Activated B cell treated with CpG ODN at 0.5 μM for 24 hours (primary cell): ENCODE data around the gene ENDOD1. TPM values are rescaled to one million over a fixed set of nuclear protein-coding genes. Genes with fewer than 3 reads are reported as not detected.

Experiments used
- ATAC-seq: fragments of 200-7000 bp; cut with Tn5 transposase; one replicate; pipeline ENCODE4 v1.10.0; 2021; ENCODE audit warnings: low read depth, mild to moderate bottlenecking, moderate library complexity
- CTCF ChIA-PET: fragments of 350-600 bp; sonication (Branson Sonifier 250); formaldehyde crosslinking; loops from one replicate; lab custom pipeline; 2021; ENCODE audit warnings: antibody characterized with exemption; lab: Charles Lee
- POLR2A ChIA-PET: fragments of 350-600 bp; sonication (Branson Sonifier 250); formaldehyde crosslinking; loops from one replicate; lab custom pipeline; 2021; ENCODE audit warnings: antibody characterized with exemption; lab: Charles Lee
- DNase-seq: peaks from one replicate; pipeline ENCODE4 v3.0.0; 2022
- H3K27ac Mint-ChIP-seq: one replicate; pipeline ENCODE4 v1.8.0; 2020; ENCODE audit warnings: mixed read lengths
- H3K27me3 Mint-ChIP-seq: one replicate; pipeline ENCODE4 v1.8.0; 2021; ENCODE audit warnings: mixed read lengths
- H3K36me3 Mint-ChIP-seq: one replicate; pipeline ENCODE4 v1.8.0; 2021; ENCODE audit warnings: low read depth, mixed read lengths
- H3K4me1 Mint-ChIP-seq: one replicate; pipeline ENCODE4 v1.8.0; 2021; ENCODE audit warnings: mixed read lengths
- H3K4me3 Mint-ChIP-seq: one replicate; pipeline ENCODE4 v1.8.0; 2020; ENCODE audit warnings: mild to moderate bottlenecking, mixed read lengths
- H3K9me3 Mint-ChIP-seq: one replicate; pipeline ENCODE4 v1.8.0; 2020; ENCODE audit warnings: mixed read lengths
- CTCF ChIP-seq: fragments of 200-600 bp; IDR thresholded peaks from one replicate; pipeline ENCODE4 v1.8.0; 2022; ENCODE audit warnings: antibody characterized with exemption, mild to moderate bottlenecking
- intact Hi-C: fragments of 100-400 bp; cut with micrococcal nuclease; formaldehyde crosslinking; loops from one replicate; pipeline ENCODE4 v1.15.1; 2024
- total RNA-seq: library from RNA; stranded (reverse); gene quantifications from 2 replicates; pipeline ENCODE4 v1.2.3, GENCODE V29; 2022

ENDOD1 gene, protein sequence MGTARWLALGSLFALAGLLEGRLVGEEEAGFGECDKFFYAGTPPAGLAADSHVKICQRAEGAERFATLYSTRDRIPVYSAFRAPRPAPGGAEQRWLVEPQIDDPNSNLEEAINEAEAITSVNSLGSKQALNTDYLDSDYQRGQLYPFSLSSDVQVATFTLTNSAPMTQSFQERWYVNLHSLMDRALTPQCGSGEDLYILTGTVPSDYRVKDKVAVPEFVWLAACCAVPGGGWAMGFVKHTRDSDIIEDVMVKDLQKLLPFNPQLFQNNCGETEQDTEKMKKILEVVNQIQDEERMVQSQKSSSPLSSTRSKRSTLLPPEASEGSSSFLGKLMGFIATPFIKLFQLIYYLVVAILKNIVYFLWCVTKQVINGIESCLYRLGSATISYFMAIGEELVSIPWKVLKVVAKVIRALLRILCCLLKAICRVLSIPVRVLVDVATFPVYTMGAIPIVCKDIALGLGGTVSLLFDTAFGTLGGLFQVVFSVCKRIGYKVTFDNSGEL
- 9.5 and 9.8 TPM in 2 replicates for total RNA-seq

DNA sequence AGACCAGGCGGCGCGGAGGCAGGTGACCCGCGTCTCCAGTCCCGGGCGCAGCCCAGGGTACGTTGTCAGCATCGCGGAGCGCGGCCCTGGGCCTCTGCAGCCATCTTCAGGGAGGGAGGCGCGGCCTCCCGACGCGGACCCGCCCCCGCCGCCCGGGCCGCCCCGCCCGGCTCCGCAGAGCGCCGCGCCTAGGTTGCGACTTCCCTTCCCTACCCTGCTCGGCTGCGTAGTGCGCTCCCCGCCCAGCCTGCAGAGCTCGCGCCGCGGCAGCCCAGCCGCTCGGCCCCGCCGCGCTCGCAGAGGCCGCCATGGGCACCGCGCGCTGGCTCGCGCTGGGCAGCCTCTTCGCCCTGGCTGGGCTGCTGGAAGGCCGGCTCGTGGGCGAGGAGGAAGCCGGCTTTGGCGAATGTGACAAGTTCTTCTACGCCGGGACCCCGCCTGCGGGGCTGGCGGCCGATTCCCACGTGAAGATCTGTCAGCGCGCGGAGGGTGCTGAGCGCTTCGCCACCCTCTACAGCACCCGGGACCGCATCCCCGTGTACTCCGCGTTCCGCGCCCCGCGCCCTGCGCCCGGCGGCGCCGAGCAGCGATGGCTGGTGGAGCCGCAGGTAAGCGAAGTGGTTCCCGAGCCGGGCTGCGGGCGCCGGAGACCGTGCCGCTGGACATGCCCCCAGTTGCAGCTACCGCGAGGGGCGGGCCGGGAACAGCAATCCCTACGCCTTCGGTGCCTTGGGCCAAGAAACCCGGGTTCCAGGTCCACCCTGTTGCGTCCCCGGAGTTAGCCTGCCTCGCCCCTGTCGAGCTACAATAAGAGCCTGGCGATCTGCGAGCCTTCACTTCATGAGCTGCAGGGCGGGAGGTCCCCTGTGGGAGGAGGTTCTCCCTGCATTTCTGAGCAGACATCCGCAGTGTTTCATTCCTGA lies at the start of gene ENDOD1:
ENDOD1 (plus strand) TSS at position 227 of the 923 bp plus-strand sequence; CDS start at position 309, 82 bp downstream.
- H3K4me3 Mint-ChIP-seq = peak within 1 kb of the TSS; percentile 92
- POLR2A ChIA-PET = interaction anchor here (0.6 to 4.9 kb wide), 20 partner anchors 12 to 1165 kb away, joined by 3 to 89 read pairs (median 4); partner anchors contain the start of genes CWC15, FAM76B, KDM4D and SESN3
- H3K27ac Mint-ChIP-seq = peak within 1 kb of the TSS; percentile 94
- DNase-seq (peak; percentile 88), ATAC-seq (peak; percentile 93)
- CTCF ChIA-PET = interaction anchor here (1.0 to 9.7 kb wide), 5 partner anchors 19 to 700 kb away, joined by 3 to 138 read pairs (median 5); partner anchors contain the start of genes CEP57, FAM76B and SRSF8
- H3K4me1 Mint-ChIP-seq = peaks cover 56% of the 10 kb centered on the region
- H3K9me3 Mint-ChIP-seq = no peaks in the 10 kb centered on the region
- H3K27me3 Mint-ChIP-seq = no peaks in the 10 kb centered on the region
- H3K36me3 Mint-ChIP-seq = no peaks in the 10 kb centered on the region
- no peak for TF ChIP-seq CTCF
- intact Hi-C loops = loop anchor here (1.0 to 5.0 kb wide), 8 partner anchors 19 to 699 kb away; partner anchors contain the start of genes CWC15, FAM76B, KDM4D and SESN3

GRCh38 chr11:95042239-95042638 lies 47.4 kb upstream of the ENDOD1 start:
- Mint-ChIP-seq H3K36me3 (no peaks in the 10 kb centered on the region), H3K4me1 (no peaks in the 10 kb centered on the region), H3K9me3 (no peaks in the 10 kb centered on the region), H3K27me3 (peaks cover 26% of the 10 kb centered on the region), H3K27ac (no peak overlapping the region), H3K4me3 (no peak overlapping the region)
- DNase-seq (no peak), ATAC-seq (no peak)
- ChIA-PET POLR2A (no interaction called here), CTCF (no interaction called here)
- TF ChIP-seq CTCF = no peak
- intact Hi-C loops = no loop called here

GRCh38 chr11:95042906-95043305 lies 46.7 kb upstream of the ENDOD1 start:
- DNase-seq (no peak), ATAC-seq (no peak)
- intact Hi-C loops = no loop called here
- ChIA-PET POLR2A (no interaction called here), CTCF (no interaction called here)
- H3K4me1 Mint-ChIP-seq = no peaks in the 10 kb centered on the region
- H3K27ac Mint-ChIP-seq = no peak overlapping the region
- TF ChIP-seq CTCF = no peak
- H3K4me3 Mint-ChIP-seq = no peak overlapping the region
- H3K27me3 Mint-ChIP-seq = peaks cover 26% of the 10 kb centered on the region
- no peaks in the 10 kb centered on the region for H3K36me3 Mint-ChIP-seq
- H3K9me3 Mint-ChIP-seq = no peaks in the 10 kb centered on the region

DNA sequence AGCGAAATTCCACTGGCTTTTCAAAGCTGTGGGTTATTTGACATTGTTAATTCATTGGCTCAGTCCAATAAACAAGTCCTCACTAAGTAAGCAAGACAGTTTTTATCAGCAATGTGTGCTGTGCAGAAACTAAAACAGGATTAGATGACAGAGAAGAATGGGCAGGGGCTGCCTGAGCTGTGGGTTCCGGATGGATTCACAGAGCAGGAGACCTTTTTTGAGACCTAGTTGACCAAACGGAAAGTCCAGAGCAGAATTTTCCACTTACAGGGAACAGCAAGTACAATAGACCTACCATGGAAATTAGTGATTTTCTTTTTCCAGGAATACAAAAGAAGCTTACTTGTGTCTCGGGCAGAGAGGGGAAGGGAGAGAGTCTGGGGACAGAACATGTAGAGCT lies 45.6 kb upstream of the ENDOD1 start:
- no peaks in the 10 kb centered on the region for H3K36me3 Mint-ChIP-seq
- peaks cover 23% of the 10 kb centered on the region for H3K27me3 Mint-ChIP-seq
- H3K9me3 Mint-ChIP-seq = no peaks in the 10 kb centered on the region
- no peak for ATAC-seq
- H3K27ac Mint-ChIP-seq = no peak overlapping the region
- no peaks in the 10 kb centered on the region for H3K4me1 Mint-ChIP-seq
- no peak for DNase-seq
- intact Hi-C loops = no loop called here
- POLR2A ChIA-PET = no interaction called here
- CTCF ChIA-PET = no interaction called here
- TF ChIP-seq CTCF = no peak
- no peak overlapping the region for H3K4me3 Mint-ChIP-seq
